Loucy (cell line): ENCODE data around the gene DENND5B.

Experiments used
- CTCF ChIP-seq: fragments of 200-600 bp; sonication (generic); conservative IDR thresholded peaks from 2 replicates; pipeline ENCODE4 v1.5.1; 2014; ENCODE audit warnings: mild to moderate bottlenecking, antibody characterized with exemption, low read length
- EZH2phosphoT487 ChIP-seq: fragments of 200-600 bp; IDR thresholded peaks from 2 replicates; pipeline ENCODE4 v1.6.1; 2018; ENCODE audit warnings: antibody characterized with exemption, mild to moderate bottlenecking, moderate library complexity, borderline replicate concordance

- TF ChIP-seq CTCF (no peak), EZH2phosphoT487 (no peak)
These were observed 146.2 kb downstream of the DENND5B start for GRCh38 chr12:31444736-31445135.
